Tibial nerve (tissue), 3 donors: ENCODE results near the gene NXPE4.

Experiments used
- CTCF ChIP-seq, 5 experiments: fragments of 200-600 bp in 3 of 5; fragments of 450-650 bp in 2 of 5; sonication (generic) in 3 of 5; IDR thresholded peaks; one replicate each; pipeline ENCODE4 v1.5.1; 2016 to 2019; ENCODE audit warnings: antibody characterized with exemption in 5 of 5, mild to moderate bottlenecking in 3 of 5, moderate library complexity in 2 of 5
- POLR2A ChIP-seq, 2 donors: fragments of 450-650 bp; IDR thresholded peaks; one replicate each; pipeline ENCODE4 v1.6.1; 2017; ENCODE audit warnings: antibody characterized with exemption in 2 of 2, mild to moderate bottlenecking in 2 of 2, moderate library complexity in 2 of 2

GRCh38 chr11:114621950-114622809 is 26.6 kb upstream of the NXPE4 start:
- TF ChIP-seq CTCF (IDR thresholded peaks at IDR 0.05) (no peak), POLR2A (IDR thresholded peaks at IDR 0.05) (no peak)
